Upper lobe of left lung (tissue), 4 donors: Measurements from ENCODE around the gene MYO7A.

Experiments
- CTCF ChIP-seq, 6 experiments: fragments of 450-650 bp in 4 of 6; fragments of 200-600 bp in 2 of 6; sonication (generic) in 2 of 6; IDR thresholded peaks; one replicate each; pipeline ENCODE4 v1.5.1; 2016 to 2019; ENCODE audit warnings: antibody characterized with exemption in 6 of 6
- POLR2A ChIP-seq, 4 donors: fragments of 450-650 bp; IDR thresholded peaks; one replicate each; pipeline ENCODE4 v1.5.1; 2016 to 2017; ENCODE audit warnings: antibody characterized with exemption in 4 of 4, mild to moderate bottlenecking in 2 of 4
- POLR2AphosphoS5 ChIP-seq, 2 donors: sonication (generic); formaldehyde crosslinking; IDR thresholded peaks; one replicate each; pipeline ENCODE4 v1.5.1; 2017; ENCODE audit warnings: antibody characterized with exemption in 2 of 2

- no peak for TF ChIP-seq CTCF (IDR thresholded peaks at IDR 0.05)
- no peak for TF ChIP-seq POLR2AphosphoS5 (IDR thresholded peaks at IDR 0.05)
- TF ChIP-seq POLR2A (IDR thresholded peaks at IDR 0.05) = no peak
Measured at GRCh38 chr11:77102246-77103210, 25.5 kb upstream of the MYO7A start, which contains the start of gene OMP.
